ENCODE results near the gene H2BW1.

- TF ChIP-seq CTCF (IDR thresholded peaks at IDR 0.05) (no peak), EZH2 (IDR thresholded peaks at IDR 0.05) (no peak), EZH2phosphoT487 (IDR thresholded peaks at IDR 0.05) (no peak)
Measured at GRCh38 chrX:104013158-104013557, 350 bp downstream of the H2BW1 start.

All from neural progenitor cell (in vitro differentiated cells).